ENCODE results near the gene P3R3URF. TPM values are rescaled to one million over a fixed set of nuclear protein-coding genes. Genes with fewer than 3 reads are reported as not detected.

P3R3URF gene
- total RNA-seq, 2 donors from 2014 or later, result not detected

DNA sequence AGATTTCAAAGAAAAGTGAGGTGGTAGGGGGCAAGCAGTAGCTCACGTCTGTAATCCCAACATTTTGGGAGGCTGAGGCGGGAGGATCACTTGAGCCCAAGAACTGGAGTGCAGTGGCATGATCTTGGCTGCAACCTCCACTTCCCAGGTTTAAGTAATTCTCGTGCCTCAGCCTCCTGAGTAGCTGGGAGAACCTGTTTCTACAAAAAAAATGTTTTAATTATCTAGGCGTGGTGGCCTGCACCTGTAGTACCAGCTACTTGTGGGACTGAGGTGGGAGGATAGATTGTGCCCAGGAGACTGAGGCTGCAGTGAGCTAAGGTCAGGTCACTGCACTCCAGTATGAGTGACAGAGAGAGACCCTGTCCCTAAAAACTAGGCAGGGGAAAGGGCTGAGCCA is 4.0 kb downstream of the P3R3URF start:
- Mint-ChIP-seq H3K36me3 (no peaks in the 10 kb centered on the region), H3K4me3 (no peak overlapping the region), H3K27me3 (peaks cover 7 to 8% of the 10 kb centered on the region in 2 donors), H3K27ac (no peak overlapping the region), H3K4me1 (ENCODE audit: low read depth in 2 of 2) (peaks cover 2 to 5% of the 10 kb centered on the region in 2 donors), H3K9me3 (no peaks in the 10 kb centered on the region)
- ATAC-seq (no peak), DNase-seq (ENCODE audit: low spot score) (no peak)

DNA sequence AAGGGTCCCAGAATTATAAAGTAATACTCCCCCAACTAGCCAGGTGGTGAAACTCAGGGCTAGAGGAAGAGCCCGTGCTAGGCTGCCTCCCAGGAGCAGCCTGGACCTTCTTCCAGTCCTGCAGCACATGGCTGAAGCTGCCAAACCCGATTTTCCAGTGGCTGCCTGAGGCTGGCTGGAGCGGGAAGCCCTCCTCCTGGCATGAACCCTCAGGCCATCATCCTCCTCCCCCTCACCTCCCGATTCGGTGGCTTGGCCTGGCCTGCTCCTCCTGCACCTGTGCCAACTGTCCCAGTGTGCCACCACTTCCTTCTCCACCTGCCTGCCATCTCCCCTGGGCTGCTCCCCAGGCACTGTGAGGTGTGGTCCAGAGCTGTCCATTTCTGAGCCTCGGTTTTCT is 4.4 kb downstream of the P3R3URF start:
- Mint-ChIP-seq H3K36me3 (no peaks in the 10 kb centered on the region), H3K4me3 (no peak overlapping the region), H3K27ac (no peak overlapping the region), H3K4me1 (ENCODE audit: low read depth in 2 of 2) (peaks cover 5 to 8% of the 10 kb centered on the region in 2 donors), H3K27me3 (peaks cover 6 to 8% of the 10 kb centered on the region in 2 donors), H3K9me3 (no peaks in the 10 kb centered on the region)
- no peak for DNase-seq (ENCODE audit: low spot score)
- ATAC-seq, result no peak

DNA sequence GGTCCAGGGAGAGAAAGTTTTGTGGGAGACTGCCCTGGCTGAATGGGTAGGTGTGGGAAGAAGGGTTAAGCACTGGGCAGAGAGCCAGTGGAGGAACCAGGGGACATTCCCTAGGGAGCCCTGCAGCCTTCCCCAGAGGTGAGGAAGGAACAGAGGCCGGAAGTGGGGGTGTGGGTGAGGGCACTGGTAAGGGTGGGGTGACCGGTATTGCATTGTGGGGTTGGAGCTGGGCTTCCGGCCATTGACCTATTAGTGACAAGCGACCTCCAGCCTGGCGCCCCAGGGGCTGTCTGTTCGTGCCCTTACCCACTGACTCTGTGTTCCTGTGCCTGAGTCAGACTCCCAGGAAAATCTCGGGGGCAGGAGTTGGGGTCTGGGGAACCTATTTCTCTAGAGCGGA is 4.9 kb downstream of the P3R3URF start:
- no peak for ATAC-seq
- H3K4me1 Mint-ChIP-seq (ENCODE audit: low read depth in 2 of 2), result peaks cover 10 to 13% of the 10 kb centered on the region in 2 donors
- no peaks in the 10 kb centered on the region for H3K36me3 Mint-ChIP-seq
- no peaks in the 10 kb centered on the region for H3K9me3 Mint-ChIP-seq
- no peak for DNase-seq (ENCODE audit: low spot score)
- no peak overlapping the region for H3K4me3 Mint-ChIP-seq
- H3K27me3 Mint-ChIP-seq, result peaks cover 6 to 8% of the 10 kb centered on the region in 2 donors
- no peak overlapping the region for H3K27ac Mint-ChIP-seq

DNA sequence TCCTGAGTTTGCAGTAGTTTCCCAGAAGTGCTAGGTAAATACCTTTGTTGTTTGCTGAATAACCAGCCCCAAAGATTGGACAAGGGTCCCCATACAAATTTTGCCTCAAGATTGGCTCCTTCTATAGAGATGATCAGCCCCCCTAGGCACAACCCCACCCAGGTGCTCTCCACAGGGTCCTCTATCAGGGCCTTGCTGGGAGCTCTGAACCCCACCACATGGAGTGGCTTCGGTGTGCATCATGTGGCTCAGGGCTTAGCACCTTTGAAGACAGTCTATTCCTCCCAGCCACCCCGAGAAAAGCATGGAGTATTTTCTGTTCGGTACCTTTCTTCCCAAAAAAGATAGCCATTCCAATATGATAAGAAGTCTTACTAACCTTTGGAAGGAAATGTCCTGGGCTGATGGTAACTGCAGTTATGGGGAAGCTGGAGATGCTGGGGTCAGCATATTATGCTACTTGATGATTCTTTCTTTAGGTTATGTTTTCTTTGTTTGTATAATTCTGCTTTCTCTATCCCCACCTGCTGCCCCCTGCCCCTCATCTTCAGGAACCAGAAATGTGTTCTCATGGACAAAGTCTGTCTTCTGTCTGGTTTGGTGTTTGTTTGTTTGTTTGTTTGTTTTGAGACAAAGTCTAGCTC is 6.4 kb downstream of the P3R3URF start:
- no peak overlapping the region for H3K4me3 Mint-ChIP-seq
- H3K9me3 Mint-ChIP-seq, result no peaks in the 10 kb centered on the region
- H3K27ac Mint-ChIP-seq, result no peak overlapping the region
- peaks cover 6 to 8% of the 10 kb centered on the region in 2 donors for H3K27me3 Mint-ChIP-seq
- H3K4me1 Mint-ChIP-seq (ENCODE audit: low read depth in 2 of 2), result peaks cover 10 to 16% of the 10 kb centered on the region in 2 donors
- no peak for DNase-seq (ENCODE audit: low spot score)
- no peaks in the 10 kb centered on the region for H3K36me3 Mint-ChIP-seq
- no peak for ATAC-seq

DNA sequence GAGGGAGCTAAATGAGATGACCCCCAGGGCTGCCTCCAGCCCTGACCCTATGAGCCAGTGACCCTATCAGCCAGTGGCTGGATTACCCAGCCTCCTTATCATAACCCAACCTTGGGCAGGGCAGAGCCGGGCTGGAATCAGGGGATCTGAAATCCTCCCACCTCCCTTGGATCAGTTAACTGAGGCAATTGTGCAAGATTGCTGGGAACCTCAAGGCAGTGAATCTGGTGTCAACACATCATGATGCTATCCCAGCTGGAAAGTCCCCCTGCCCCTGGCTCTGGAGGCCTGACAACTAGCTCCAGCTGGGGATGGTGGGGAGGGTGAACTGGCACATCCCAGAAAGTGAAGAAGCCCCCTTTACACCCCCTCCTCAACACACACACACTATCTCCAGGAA is 7.8 kb downstream of the P3R3URF start:
- Mint-ChIP-seq H3K27ac (no peak overlapping the region), H3K36me3 (no peaks in the 10 kb centered on the region), H3K4me1 (ENCODE audit: low read depth in 2 of 2) (peaks cover 10 to 16% of the 10 kb centered on the region in 2 donors), H3K9me3 (no peaks in the 10 kb centered on the region), H3K4me3 (no peak overlapping the region), H3K27me3 (peaks cover 6 to 8% of the 10 kb centered on the region in 2 donors)
- DNase-seq (ENCODE audit: low spot score) (no peak), ATAC-seq (no peak)

DNA sequence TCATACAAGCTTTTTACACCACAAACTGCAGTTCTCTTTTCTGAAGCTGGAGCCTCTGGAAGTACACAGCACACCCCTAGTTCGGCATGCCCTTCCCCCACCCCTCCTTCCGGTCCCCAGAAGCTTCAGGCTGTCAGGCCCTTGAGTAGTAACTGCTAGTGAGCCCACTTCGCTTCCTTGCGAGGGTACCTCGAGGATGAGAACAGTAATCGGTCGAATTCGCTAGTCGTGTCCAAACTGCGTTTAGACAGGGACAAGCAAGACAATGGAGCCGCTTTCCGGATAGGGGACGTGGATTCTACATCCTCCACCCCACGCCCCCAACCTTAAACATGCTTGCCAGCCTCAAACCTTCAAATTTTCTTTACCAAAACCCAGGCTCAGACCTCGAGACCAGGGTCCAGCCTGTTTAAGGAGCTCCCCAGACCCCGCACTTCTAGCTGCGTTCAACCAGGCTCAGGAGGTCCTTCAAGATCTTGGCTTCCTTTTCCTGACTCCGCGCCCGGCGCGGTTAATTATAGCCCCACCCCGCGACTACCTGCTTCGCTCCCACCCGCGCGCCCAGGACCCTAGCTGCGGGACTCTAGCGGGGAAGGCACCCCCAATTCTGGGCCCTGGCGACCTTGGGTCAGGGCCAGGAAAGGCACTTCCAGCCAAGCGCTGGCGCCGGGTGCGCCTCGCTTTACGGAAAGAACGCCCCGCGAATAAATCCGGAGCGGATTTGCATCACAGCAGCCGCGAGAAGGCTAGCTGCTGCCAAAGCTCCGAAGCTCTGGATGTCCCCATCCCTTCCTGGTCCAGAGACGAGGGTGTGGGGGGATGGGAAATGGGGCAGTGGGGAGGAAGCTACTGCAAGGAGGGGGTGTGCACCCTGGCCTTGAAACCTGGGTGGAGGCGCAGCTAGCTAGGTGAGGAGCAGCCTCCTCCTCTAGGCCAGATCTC is 9.5 kb downstream of the P3R3URF start:
- H3K36me3 Mint-ChIP-seq, result no peaks in the 10 kb centered on the region
- peak overlapping the region; percentile 81 for H3K4me3 Mint-ChIP-seq
- ATAC-seq (peak; percentile 58 to 62), DNase-seq (ENCODE audit: low spot score) (peak; percentile 63)
- peaks cover 10 to 16% of the 10 kb centered on the region in 2 donors for H3K4me1 Mint-ChIP-seq (ENCODE audit: low read depth in 2 of 2)
- peak overlapping the region; percentile 74 to 86 for H3K27ac Mint-ChIP-seq
- no peaks in the 10 kb centered on the region for H3K9me3 Mint-ChIP-seq
- peaks cover 6 to 8% of the 10 kb centered on the region in 2 donors for H3K27me3 Mint-ChIP-seq

DNA sequence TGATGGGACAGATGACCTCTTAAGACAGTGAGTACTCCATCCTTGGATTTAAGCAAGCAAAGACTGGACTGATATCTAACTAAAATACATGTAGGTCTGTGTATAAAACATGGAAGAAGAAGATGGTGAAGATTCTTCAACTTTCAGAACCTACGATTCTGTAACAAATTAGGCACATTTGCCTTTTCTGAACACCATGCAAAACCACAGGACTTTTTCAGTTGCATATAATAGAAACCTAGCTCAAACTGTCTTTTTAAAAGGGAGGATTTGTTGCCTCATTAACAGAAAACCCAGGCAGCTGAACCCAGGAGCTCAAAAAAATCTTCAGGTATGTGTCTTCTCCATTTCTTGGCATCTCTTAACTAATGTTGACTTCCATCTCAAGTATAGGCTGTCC is 16.1 kb downstream of the P3R3URF start:
- Mint-ChIP-seq H3K4me1 (ENCODE audit: low read depth in 2 of 2) (no peaks in the 10 kb centered on the region), H3K4me3 (no peak overlapping the region), H3K9me3 (no peaks in the 10 kb centered on the region), H3K36me3 (no peaks in the 10 kb centered on the region), H3K27me3 (no peaks in the 10 kb centered on the region), H3K27ac (no peak overlapping the region)
- ATAC-seq (no peak), DNase-seq (ENCODE audit: low spot score) (no peak)

DNA sequence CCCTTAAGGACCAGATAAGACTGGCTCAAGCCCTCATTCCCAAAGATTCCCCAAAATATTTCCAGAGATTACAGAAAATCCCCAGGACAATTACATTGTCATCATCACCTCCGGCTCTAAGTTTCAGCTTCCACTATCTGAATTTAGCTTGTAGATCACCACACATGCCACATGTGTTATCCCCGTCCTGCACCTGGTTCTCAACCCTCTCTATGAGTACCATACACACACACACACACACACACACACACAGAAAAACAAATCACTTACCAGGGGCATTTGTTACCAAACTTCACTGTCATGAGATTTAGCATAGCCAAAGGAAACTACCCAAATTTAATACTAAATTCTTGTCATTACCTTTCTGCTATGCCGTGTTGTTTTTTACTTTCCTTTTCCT is 16.8 kb downstream of the P3R3URF start:
- ATAC-seq, result no peak
- Mint-ChIP-seq H3K36me3 (no peaks in the 10 kb centered on the region), H3K9me3 (no peaks in the 10 kb centered on the region), H3K4me3 (no peak overlapping the region), H3K27ac (no peak overlapping the region), H3K27me3 (no peaks in the 10 kb centered on the region), H3K4me1 (ENCODE audit: low read depth in 2 of 2) (no peaks in the 10 kb centered on the region)
- DNase-seq (ENCODE audit: low spot score), result no peak

DNA sequence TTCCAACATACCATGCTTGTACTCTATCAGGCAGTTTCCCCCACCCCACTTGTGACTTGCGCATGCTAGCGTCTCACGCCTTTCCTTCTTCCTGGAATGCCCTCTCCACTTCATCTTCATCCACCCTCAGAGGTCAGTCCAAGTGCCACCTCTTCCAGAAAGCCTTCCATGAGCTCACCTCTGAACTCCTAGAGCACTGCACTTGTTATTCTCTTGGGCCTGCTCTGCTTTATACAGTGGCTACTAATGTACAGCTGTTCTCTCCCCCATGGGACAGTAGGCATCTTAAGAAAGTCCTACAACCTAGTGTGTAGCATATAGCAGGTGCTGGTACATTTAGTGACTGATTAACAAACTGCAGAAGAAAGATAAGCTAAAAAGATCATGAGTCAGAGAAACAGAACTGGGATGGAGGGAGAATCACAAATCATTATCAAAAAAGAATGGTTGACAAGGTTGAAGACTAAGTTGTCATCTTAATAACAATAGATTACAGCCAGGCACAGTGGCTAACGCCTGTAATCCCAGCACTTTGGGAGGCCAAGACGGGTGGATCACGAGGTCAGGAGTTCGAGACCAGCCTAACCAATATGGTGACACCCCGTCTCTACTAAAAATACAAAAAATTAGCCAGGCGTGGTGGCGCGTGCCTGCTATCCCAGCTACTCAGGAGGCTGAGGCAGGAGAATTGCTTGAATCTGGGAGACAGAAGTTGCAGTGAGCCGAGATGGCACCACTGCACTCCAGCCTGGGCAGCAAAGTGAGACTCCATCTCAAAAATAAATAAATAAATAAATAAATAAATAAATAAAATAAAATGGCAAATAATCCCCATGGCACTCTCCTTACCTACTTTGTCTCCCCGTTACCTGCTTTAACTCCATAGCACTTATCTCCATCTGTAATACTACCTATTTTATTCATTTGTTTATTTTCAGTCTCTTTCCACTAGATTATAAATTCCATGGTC is 17.7 kb downstream of the P3R3URF start:
- no peaks in the 10 kb centered on the region for H3K4me1 Mint-ChIP-seq (ENCODE audit: low read depth in 2 of 2)
- H3K36me3 Mint-ChIP-seq, result no peaks in the 10 kb centered on the region
- H3K9me3 Mint-ChIP-seq, result no peaks in the 10 kb centered on the region
- H3K27me3 Mint-ChIP-seq, result no peaks in the 10 kb centered on the region
- no peak for ATAC-seq
- no peak overlapping the region for H3K27ac Mint-ChIP-seq
- DNase-seq (ENCODE audit: low spot score), result no peak
- no peak overlapping the region for H3K4me3 Mint-ChIP-seq

DNA sequence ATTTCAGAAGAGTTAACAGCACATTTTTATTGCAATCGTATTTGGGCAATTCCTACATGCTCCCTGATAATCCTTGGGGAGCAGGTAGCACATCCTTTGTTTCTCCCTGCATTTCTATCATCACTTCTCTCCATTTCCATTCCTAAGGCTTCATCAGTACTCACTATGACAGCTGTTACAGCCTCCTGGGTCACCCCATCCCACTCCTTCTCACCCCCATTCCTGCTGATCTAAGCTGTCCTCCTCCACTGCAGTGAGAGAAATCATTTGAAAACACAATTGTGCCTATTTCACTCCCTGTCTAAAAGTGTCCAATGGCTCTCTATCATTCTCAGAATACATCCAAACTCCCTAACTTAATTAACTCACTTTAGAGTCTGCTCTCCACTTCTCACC is 18.4 kb downstream of the P3R3URF start:
- Mint-ChIP-seq H3K36me3 (no peaks in the 10 kb centered on the region), H3K27me3 (no peaks in the 10 kb centered on the region), H3K27ac (no peak overlapping the region), H3K9me3 (no peaks in the 10 kb centered on the region), H3K4me1 (ENCODE audit: low read depth in 2 of 2) (no peaks in the 10 kb centered on the region), H3K4me3 (no peak overlapping the region)
- no peak for DNase-seq (ENCODE audit: low spot score)
- no peak for ATAC-seq

DNA sequence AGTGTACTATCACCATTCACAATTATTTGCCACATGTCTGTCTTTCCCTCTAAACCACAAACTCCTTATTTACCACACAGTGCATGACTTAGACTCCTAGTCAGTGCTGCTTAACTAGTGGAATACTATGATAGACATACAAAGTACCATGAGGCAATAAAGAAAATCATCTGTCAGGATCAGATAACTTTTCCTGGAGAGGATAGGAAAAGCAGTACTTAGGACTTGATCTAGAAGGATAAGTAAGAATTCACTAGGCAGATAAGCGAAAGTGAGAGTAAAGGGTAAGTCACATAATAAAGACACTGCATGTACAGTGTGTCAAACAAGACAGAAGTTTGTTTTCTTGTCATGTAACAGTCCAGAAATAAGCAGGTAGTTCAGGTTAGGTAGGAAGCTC is 22.6 kb downstream of the P3R3URF start:
- H3K36me3 Mint-ChIP-seq, result no peaks in the 10 kb centered on the region
- no peak overlapping the region for H3K4me3 Mint-ChIP-seq
- DNase-seq (ENCODE audit: low spot score) (no peak), ATAC-seq (no peak)
- no peaks in the 10 kb centered on the region for H3K9me3 Mint-ChIP-seq
- H3K27me3 Mint-ChIP-seq, result no peaks in the 10 kb centered on the region
- no peaks in the 10 kb centered on the region for H3K4me1 Mint-ChIP-seq (ENCODE audit: low read depth in 2 of 2)
- H3K27ac Mint-ChIP-seq, result no peak overlapping the region

DNA sequence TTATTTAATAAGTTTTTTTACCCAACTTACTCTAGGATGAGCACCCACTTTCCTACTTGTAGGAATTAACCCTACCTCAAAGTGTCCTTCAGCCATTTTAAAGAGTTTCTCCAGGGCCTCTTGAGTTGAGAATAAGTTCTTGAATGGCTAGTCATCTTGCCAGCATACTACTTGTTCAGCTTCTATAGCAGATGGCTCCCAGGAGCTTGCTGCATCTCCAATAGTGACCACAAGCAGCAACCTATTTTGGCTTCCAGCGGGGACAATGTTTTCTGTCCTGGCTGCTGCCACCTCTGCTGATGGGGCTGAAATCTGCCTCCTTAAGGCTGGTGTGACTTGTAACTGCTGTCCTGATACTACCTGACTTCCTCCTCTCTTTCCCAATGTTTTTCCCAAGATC is 23.1 kb downstream of the P3R3URF start:
- Mint-ChIP-seq H3K27ac (no peak overlapping the region), H3K9me3 (no peaks in the 10 kb centered on the region), H3K4me1 (ENCODE audit: low read depth in 2 of 2) (no peaks in the 10 kb centered on the region), H3K36me3 (no peaks in the 10 kb centered on the region), H3K4me3 (no peak overlapping the region), H3K27me3 (no peaks in the 10 kb centered on the region)
- ATAC-seq (no peak), DNase-seq (ENCODE audit: low spot score) (no peak)

DNA sequence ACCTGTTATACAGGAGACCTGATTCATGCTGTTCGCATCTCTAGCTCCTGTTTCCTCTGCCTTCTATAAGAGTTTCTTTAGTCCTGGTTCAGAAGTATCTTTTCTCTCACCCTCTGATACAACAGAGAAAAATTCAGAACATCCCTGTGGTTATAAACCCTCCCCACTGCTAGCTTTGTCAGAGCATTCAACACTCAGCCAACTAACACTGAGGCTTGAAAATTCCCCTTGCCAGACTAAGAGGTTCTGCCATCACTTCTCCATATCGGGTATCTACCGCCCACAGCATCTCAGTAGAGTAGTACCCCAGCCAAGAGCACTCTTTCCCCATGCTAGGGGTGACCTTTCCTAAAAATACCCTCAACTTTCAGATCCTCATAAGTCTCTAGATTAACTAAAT is 24.3 kb downstream of the P3R3URF start:
- Mint-ChIP-seq H3K36me3 (no peaks in the 10 kb centered on the region), H3K9me3 (no peaks in the 10 kb centered on the region), H3K4me1 (ENCODE audit: low read depth in 2 of 2) (no peaks in the 10 kb centered on the region), H3K27ac (no peak overlapping the region), H3K4me3 (no peak overlapping the region), H3K27me3 (no peaks in the 10 kb centered on the region)
- no peak for ATAC-seq
- no peak for DNase-seq (ENCODE audit: low spot score)
